B cell (primary cell): ENCODE results near the gene PPP3R1.

Experiments
- CTCF ChIP-seq: fragments of 200-600 bp; IDR thresholded peaks from one replicate; pipeline ENCODE4 v1.8.0; 2022; ENCODE audit warnings: antibody characterized with exemption, mild to moderate bottlenecking
- EZH2 ChIP-seq: IDR thresholded peaks from 2 replicates; pipeline ENCODE4 v1.6.1; 2012; ENCODE audit warnings: borderline replicate concordance, low read depth, mild to moderate bottlenecking, moderate library complexity, low read length; ENCODE audit not compliant: insufficient read depth, poor library complexity, severe bottlenecking

- TF ChIP-seq CTCF (no peak), EZH2 (no peak)
Measured at GRCh38 chr2:68177541-68177940, 74.8 kb downstream of the PPP3R1 start.
